Activated CD4-positive, alpha-beta memory T cell treated with anti-CD3 and anti-CD28 coated beads, Interleukin-2, amount 10 ng/mL, durations not matched to agents 7 days and 5 days (primary cell): ENCODE results near the gene SYT3. TPM values are rescaled to one million over a fixed set of nuclear protein-coding genes. Genes with fewer than 3 reads are reported as not detected.

ENCODE experiments used
- CTCF ChIA-PET: fragments of 350-600 bp; sonication (Branson Sonifier 250); formaldehyde crosslinking; loops from one replicate; lab custom pipeline; 2021; ENCODE audit warnings: antibody characterized with exemption, inconsistent platforms; lab: Charles Lee
- POLR2A ChIA-PET: fragments of 350-600 bp; sonication (Branson Sonifier 250); formaldehyde crosslinking; loops from one replicate; lab custom pipeline; 2021; ENCODE audit warnings: antibody characterized with exemption; lab: Charles Lee
- DNase-seq: peaks from one replicate; pipeline ENCODE4 v3.0.0-alpha.2; 2020
- H3K27ac Mint-ChIP-seq: one replicate; pipeline ENCODE4 v1.8.0; 2021; ENCODE audit warnings: mild to moderate bottlenecking, mixed read lengths
- H3K27me3 Mint-ChIP-seq: one replicate; pipeline ENCODE4 v1.8.0; 2021; ENCODE audit warnings: mixed read lengths
- H3K36me3 Mint-ChIP-seq: one replicate; pipeline ENCODE4 v1.8.0; 2021; ENCODE audit warnings: low read depth, mixed read lengths
- H3K4me1 Mint-ChIP-seq: one replicate; pipeline ENCODE4 v1.8.0; 2021; ENCODE audit warnings: mixed read lengths
- H3K4me3 Mint-ChIP-seq: one replicate; pipeline ENCODE4 v1.8.0; 2021; ENCODE audit warnings: mild to moderate bottlenecking, mixed read lengths
- H3K9me3 Mint-ChIP-seq: one replicate; pipeline ENCODE4 v1.8.0; 2021; ENCODE audit warnings: mixed read lengths
- total RNA-seq, 2 experiments: library from RNA; stranded (reverse); gene quantifications; one replicate each; pipeline ENCODE4 v1.2.3, GENCODE V29; 2021

The SYT3 gene
- total RNA-seq, 2 experiments from 2014 or later = not detected

DNA sequence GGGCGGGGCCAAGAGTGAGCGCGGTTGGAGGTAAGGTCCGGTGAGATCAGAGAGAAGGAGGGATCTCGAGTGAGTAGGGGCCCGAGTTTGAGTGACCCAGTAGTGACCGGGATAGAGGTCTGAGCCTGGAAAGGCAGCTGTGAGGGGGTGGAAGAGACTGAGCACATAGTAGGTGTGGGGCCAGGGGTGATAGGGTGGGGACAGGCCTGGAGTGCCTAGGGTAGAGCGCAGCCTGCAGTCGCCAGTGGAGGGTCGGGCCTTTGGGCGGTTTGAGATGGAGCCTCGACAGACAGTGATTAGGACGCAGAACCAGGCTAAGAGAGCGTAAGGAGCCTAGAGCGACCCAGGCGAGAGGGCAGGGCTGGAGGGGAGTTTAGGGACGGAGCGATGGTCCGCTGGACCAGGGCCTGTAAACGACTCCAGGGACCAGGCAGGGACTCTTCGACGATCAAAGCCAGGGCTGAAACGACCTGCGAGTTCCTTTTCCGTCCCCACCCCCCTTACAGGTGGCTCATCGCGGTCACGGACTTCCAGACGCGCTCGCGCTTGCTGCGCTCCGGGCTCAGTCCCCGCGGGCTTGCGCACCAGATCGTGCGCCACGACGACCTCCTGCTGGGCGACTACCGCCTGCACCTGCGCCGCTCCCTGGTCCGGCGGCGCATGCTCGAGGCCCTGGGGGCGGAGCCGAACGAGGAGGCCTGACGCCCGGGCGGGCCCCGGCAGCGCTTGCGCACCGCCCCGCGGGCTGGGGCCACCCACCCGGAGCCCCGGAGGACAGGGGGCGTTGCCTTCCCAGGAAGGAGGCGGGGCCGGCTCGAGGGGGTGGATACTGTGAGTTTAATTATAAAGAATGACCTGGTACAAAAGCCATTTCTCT, 19.0 kb upstream of the SYT3 start:
- Mint-ChIP-seq H3K27me3 (peaks cover 29% of the 10 kb centered on the region), H3K27ac (peak overlapping the region; percentile 65), H3K36me3 (peaks cover 5% of the 10 kb centered on the region)

DNA sequence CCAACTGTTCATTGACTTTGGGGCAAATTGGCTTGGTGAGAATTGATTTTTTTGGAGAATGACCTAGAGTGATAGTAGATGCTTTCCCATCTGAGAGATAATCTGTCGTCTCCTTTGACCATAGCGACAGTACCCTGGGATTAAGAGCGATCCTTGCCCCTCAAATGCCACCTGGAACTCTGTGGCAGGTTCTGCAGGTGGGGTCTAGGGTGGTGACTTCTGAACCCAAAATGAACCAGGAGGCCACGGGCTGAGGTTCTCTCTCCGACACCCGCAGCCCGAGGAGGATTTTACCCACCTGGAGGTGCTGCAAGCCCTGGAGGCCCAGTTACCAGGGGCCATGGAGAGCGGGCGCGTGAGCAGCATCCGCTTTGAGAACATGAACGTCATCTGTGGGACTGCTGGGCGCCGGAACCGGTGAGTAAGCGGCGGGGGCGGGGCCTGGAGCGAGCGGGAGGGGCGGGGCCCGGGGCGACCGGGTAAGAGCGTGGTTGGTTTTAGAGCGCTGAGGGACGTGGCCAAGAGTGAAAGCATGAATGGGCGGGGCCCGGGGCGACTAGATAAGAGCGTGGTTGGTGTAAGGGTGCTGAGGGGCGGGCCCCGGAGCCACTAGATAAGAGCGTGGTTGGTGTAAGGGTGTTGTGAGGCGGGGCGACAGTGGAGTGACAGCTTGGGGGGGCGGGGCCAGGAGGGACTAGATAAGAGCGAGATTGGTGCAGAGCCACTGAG, 18.2 kb upstream of the SYT3 start:
- POLR2A ChIA-PET = no interaction called here
- H3K4me3 Mint-ChIP-seq = peak overlapping the region; percentile 59
- H3K36me3 Mint-ChIP-seq = peaks cover 5% of the 10 kb centered on the region

More for the DNA sequence above, 19.0 kb upstream of the SYT3 start:
- H3K4me3 Mint-ChIP-seq = peak overlapping the region; percentile 59
- CTCF ChIA-PET = no interaction called here
- peak; percentile 36 for DNase-seq
- POLR2A ChIA-PET = no interaction called here
- peaks cover 18% of the 10 kb centered on the region for H3K9me3 Mint-ChIP-seq
- H3K4me1 Mint-ChIP-seq = peaks cover 15% of the 10 kb centered on the region

DNA sequence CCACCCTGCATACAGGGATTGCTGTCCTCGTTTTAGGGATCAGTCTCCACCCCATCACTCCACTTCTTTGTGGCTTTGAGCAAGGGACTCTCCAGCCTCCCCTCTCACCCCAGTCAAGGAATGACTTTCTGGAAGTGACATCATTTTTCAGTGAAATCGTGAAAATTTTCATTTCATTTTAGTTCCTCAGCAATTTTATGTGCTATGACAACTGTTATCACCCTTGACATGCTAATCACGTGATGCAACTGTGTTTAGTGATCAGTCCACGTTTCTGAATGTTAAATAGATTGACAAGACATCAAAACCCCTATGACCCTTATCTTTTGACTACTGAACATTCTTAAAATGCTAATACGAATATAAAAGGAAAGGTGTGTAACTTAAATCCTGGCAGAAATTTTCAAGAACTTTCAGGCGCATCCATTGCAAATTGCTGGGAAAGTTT, 17.6 kb upstream of the SYT3 start:
- Mint-ChIP-seq H3K27ac (no peak overlapping the region), H3K4me1 (peaks cover 15% of the 10 kb centered on the region), H3K4me3 (no peak overlapping the region), H3K27me3 (peaks cover 32% of the 10 kb centered on the region), H3K9me3 (peaks cover 18% of the 10 kb centered on the region), H3K36me3 (peaks cover 5% of the 10 kb centered on the region)
- ChIA-PET POLR2A (no interaction called here), CTCF (no interaction called here)
- no peak for DNase-seq

More for the DNA sequence above, 18.2 kb upstream of the SYT3 start:
- peaks cover 29% of the 10 kb centered on the region for H3K27me3 Mint-ChIP-seq
- peaks cover 15% of the 10 kb centered on the region for H3K4me1 Mint-ChIP-seq
- peak overlapping the region; percentile 65 for H3K27ac Mint-ChIP-seq
- CTCF ChIA-PET = no interaction called here
- peak; percentile 83 for DNase-seq
- H3K9me3 Mint-ChIP-seq = peaks cover 18% of the 10 kb centered on the region

DNA sequence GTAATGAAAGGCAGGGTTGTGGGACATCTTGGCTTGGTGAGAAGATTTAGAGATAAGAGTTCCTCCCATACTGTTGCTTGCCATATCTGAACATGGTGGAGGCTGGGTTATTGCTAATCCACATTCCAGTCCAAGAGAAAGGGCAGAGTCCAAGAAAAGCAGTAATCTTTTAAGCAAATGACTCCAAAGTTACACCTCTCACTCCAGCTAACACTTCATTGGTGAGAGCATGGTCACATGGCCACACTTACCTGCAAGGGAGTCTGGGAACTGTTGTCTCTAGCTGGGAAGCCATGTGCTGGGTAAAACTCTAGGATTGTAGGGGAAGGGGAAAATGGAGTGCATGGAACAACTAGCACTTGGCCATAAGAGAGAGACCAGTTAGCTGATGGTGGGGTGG, 15.2 kb upstream of the SYT3 start:
- CTCF ChIA-PET = no interaction called here
- H3K27me3 Mint-ChIP-seq = peaks cover 23% of the 10 kb centered on the region

DNA sequence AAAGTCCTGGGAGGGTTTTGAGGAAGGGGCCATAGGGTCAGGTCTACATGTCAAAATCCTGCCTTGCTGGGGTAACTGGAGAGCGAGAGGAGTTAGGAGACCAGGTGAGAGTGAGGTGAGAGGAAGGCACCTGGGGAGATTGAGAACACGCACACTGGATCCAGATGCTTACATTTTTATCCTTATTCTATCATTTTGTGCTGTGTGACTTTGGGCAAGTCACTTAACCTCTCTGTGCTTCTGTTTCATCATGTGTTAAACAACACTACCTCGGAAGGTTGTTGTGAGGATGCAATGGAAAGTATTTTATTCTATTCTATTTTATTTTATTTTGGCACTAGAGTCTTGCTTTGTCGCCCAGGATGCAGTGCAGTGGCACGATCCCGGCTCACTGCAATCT, 13.0 kb upstream of the SYT3 start:
- Mint-ChIP-seq H3K27me3 (peaks cover 13% of the 10 kb centered on the region), H3K4me1 (peaks cover 6% of the 10 kb centered on the region)

More for the DNA sequence above, 15.2 kb upstream of the SYT3 start:
- POLR2A ChIA-PET = no interaction called here
- Mint-ChIP-seq H3K36me3 (peaks cover 5% of the 10 kb centered on the region), H3K4me1 (peaks cover 15% of the 10 kb centered on the region), H3K4me3 (no peak overlapping the region), H3K9me3 (peaks cover 18% of the 10 kb centered on the region), H3K27ac (no peak overlapping the region)
- DNase-seq = no peak

DNA sequence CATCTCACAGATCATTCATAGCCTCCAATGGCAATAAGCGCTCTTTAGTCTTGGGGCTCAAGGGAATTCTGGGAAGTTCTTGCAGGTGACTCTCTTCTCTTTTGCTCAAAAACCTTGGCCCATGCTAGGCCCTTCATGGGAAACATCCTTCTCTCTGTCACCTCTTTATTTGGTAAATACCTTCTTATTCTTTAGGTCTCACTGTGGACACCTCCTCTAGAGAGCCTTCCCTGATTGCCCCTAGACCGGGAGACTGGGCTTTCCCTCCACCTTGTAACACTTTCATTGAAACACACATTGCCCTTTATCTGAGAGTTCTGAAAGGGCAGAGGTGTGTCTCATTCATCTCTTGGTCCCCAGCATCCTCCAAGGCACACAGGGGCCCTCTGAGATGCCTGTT, 11.5 kb upstream of the SYT3 start:
- H3K4me1 Mint-ChIP-seq = no peaks in the 10 kb centered on the region
- ChIA-PET POLR2A (no interaction called here), CTCF (no interaction called here)
- no peaks in the 10 kb centered on the region for H3K36me3 Mint-ChIP-seq
- H3K9me3 Mint-ChIP-seq = peaks cover 6% of the 10 kb centered on the region
- no peak overlapping the region for H3K4me3 Mint-ChIP-seq
- peaks cover 7% of the 10 kb centered on the region for H3K27me3 Mint-ChIP-seq
- H3K27ac Mint-ChIP-seq = no peak overlapping the region
- no peak for DNase-seq

More for the DNA sequence above, 13.0 kb upstream of the SYT3 start:
- no peak for DNase-seq
- Mint-ChIP-seq H3K4me3 (no peak overlapping the region), H3K36me3 (no peaks in the 10 kb centered on the region), H3K27ac (no peak overlapping the region), H3K9me3 (peaks cover 13% of the 10 kb centered on the region)
- ChIA-PET CTCF (no interaction called here), POLR2A (no interaction called here)

DNA sequence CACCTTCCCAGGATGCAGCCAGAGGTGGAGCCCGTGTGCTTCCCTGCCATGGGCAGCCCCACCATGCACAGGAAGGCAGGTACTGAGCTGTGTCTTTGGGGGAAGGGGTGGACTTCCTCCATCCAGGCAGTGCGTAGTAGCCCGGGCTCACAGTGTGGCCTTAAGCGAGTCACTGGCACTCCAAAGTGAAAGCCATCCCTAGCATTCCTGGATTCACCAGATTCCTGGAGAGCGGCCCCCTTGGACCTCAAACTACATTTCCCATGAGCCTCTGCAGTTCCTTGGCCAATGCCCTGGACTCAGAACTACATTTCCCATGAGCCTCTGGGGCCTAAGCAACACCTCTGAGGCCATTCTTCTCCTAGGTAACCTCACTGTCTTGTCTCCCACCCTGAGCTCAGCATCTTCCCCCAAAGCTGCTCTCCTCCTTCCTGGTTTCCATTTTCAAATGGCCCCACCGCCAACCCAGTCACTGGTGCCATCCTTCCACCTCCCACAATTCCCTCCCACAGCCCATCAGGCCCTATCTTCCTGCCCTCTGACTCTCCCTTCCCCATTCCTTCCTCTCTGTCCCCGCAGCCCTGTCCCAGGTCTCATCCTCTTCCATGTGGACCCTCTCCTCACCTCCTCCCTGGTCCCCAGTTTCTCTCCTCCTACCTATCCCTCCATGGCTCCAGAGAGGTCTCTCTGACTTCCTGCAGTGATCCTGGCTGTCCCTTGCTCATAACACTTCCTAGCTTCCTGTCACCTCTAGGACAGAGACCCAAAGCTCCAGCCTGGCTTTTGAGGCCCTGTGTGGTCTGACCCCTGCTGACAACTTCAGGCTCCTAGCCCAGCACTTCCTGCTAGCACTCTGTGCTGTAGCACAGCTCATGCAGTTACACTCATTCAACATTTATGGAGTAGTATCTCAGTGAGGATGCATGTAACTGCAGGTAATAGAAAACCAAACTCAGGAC, 10.0 kb upstream of the SYT3 start, which contains the start of gene C19orf81:
Gene C19orf81, plus strand, starts transcription at position 13 of the 959 bp plus-strand sequence. Its CDS starts 0 bp downstream, at position 13.
- Mint-ChIP-seq H3K27ac (no peak within 1 kb of the TSS), H3K36me3 (no peaks in the 10 kb centered on the region), H3K9me3 (peaks cover 1% of the 10 kb centered on the region), H3K4me1 (no peaks in the 10 kb centered on the region), H3K4me3 (no peak within 1 kb of the TSS), H3K27me3 (peaks cover 3% of the 10 kb centered on the region)
- ChIA-PET POLR2A (no interaction called here), CTCF (no interaction called here)
- DNase-seq = no peak

DNA sequence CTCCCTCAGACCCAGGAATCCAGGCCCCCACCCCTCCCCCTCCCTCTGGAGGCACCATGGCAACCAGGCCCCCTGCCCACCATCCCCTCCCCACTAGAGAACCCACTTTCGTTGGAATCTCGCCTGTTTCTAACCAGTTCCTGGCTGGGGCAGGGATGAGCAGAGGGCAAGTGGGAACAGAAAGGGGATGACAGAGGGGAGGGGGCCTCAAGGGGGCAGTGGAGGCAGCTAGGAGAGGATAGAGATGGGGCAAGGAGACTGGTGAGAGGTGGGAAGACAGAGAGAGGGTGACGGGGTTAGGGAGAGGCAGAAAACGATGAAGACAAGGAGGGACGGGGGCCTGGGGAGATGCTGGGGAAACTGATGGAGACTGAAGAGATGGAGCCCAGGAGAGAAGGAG, 9.0 kb upstream of the SYT3 start:
- Mint-ChIP-seq H3K4me3 (no peak overlapping the region), H3K27me3 (peaks cover 3% of the 10 kb centered on the region), H3K27ac (no peak overlapping the region), H3K36me3 (no peaks in the 10 kb centered on the region), H3K9me3 (no peaks in the 10 kb centered on the region), H3K4me1 (no peaks in the 10 kb centered on the region)
- ChIA-PET POLR2A (no interaction called here), CTCF (no interaction called here)
- DNase-seq = no peak

DNA sequence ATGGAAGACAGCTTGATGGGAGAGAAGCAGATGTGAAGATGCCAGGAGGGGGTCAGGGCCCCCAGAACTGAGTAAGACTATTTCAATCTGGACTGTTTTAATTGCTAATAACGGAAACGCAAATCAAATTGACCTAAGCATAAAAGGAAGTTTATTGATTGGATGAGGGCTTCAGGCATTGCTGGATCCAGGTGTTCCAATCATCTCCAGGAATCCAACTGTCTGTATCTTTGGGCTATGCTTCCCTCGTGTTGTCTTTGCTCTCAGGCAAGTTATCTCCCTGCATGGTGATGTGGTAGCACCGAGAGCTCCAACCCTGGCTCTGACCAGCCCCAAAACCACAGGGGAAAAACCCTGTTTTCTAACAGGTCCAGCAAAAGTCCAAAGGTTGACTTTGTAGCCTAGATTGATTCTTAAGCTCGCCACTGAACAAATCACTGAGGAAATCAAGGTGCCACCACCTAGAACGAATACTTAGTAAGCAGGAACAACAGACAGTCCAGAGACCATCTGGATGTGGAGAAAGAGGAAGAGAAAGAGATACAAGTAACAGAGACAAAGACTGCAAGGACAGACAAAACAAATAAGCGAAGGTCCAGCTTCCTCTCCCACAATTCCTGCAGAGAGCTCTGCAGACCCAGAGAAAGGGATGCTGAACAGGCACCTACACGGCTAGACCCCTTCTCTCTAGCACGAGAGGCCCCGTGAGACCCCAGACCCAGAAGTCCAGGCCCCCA, 8.4 kb upstream of the SYT3 start:
- peaks cover 3% of the 10 kb centered on the region for H3K27me3 Mint-ChIP-seq
- H3K36me3 Mint-ChIP-seq = no peaks in the 10 kb centered on the region
- POLR2A ChIA-PET = no interaction called here
- H3K27ac Mint-ChIP-seq = no peak overlapping the region
- H3K4me3 Mint-ChIP-seq = no peak overlapping the region
- DNase-seq = no peak
- CTCF ChIA-PET = no interaction called here
- no peaks in the 10 kb centered on the region for H3K9me3 Mint-ChIP-seq
- H3K4me1 Mint-ChIP-seq = no peaks in the 10 kb centered on the region

DNA sequence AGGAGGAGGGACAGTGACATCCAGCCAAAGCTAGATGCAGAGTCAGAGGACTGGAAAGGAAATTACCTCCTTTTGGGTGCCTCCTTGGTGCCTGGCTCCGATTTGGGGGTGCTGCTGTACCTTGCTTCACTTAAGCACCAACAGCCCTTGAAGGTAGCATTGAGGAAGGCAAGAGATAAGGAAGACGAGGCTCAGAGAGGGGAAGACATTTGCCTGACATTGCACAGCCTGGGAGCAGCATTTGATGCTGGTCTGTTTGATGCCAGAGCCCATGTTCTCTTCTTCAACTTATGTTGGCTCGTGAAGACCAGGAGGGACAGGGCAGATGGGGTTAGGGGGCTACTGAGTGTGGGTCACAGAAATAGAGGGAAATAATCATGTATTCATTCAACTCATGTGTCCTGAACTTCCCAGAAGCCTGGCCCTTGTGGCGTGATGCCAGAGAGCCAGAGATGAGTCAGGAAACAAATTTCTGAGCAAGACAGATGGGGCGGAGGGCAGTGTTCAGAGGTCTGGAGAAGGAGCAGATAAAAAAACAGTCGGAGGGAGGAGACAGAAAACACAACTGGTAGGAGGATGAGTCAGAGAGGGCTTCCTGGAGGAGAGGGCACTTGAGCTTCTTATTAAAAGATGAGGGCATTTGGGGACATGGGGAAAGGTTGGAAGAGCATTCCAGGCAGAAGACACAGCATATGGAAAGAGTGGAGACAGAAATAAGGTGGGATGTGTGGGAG, 6.6 kb upstream of the SYT3 start:
- H3K36me3 Mint-ChIP-seq = no peaks in the 10 kb centered on the region
- ChIA-PET POLR2A (no interaction called here), CTCF (no interaction called here)
- no peaks in the 10 kb centered on the region for H3K27me3 Mint-ChIP-seq
- DNase-seq = no peak
- H3K4me1 Mint-ChIP-seq = no peaks in the 10 kb centered on the region
- H3K27ac Mint-ChIP-seq = no peak overlapping the region
- H3K9me3 Mint-ChIP-seq = no peaks in the 10 kb centered on the region
- H3K4me3 Mint-ChIP-seq = no peak overlapping the region

DNA sequence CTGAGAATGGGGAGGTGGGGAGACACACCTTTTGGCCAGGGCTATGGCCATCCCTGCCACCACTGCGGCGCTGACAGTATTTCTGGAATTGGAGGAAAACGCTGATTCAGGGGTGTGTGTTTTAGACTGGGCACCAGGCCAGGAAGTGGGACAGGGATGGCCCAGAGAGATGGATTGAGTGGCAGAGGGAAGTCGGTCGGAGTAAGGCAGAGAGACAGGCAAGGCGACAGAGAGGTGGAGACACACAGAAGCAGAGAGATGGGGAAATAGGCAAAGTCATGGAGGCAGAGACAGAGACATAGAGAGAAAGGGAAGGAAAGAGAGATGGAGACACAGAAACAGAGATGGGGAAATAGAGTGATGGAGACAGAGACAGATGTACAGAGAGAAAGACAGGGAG, 5.4 kb upstream of the SYT3 start:
- Mint-ChIP-seq H3K27me3 (peaks cover 7% of the 10 kb centered on the region), H3K27ac (no peak overlapping the region), H3K4me1 (no peaks in the 10 kb centered on the region), H3K9me3 (no peaks in the 10 kb centered on the region), H3K4me3 (no peak overlapping the region), H3K36me3 (no peaks in the 10 kb centered on the region)
- POLR2A ChIA-PET = no interaction called here
- CTCF ChIA-PET = no interaction called here
- no peak for DNase-seq
